Naive B cell (primary cell): ENCODE measurements around the gene DNM2. TPM values are rescaled to one million over a fixed set of nuclear protein-coding genes. Genes with fewer than 3 reads are reported as not detected.
"Not testable (repeated sequence)": the region's sequence is repeated elsewhere in the genome, so short reads cannot be mapped to it uniquely, and the experiment has no call there.

Source experiments
- ATAC-seq, 2 donors: fragments of 150-1000 bp; cut with Tn5 transposase; 2 replicates each; pipeline ENCODE4 v1.10.0; 2021; ENCODE audit warnings: low read depth in 2 of 2, mild to moderate bottlenecking in 2 of 2, moderate library complexity in 2 of 2
- DNase-seq: peaks from one replicate; pipeline ENCODE4 v3.0.0; 2022
- H3K27ac Mint-ChIP-seq, 6 donors: one replicate each; pipeline ENCODE4 v1.8.0; 2020 to 2022; ENCODE audit warnings: mild to moderate bottlenecking in 6 of 6, mixed read lengths in 6 of 6, moderate library complexity in 5 of 6, inconsistent platforms in 2 of 6
- H3K27me3 Mint-ChIP-seq, 3 donors: one replicate each; pipeline ENCODE4 v1.8.0; 2021 to 2022; ENCODE audit warnings: mixed read lengths in 3 of 3, mild to moderate bottlenecking in 1 of 3
- H3K36me3 Mint-ChIP-seq, 2 donors: one replicate each; pipeline ENCODE4 v1.8.0; 2020 to 2022; ENCODE audit warnings: mixed read lengths in 2 of 2, inconsistent platforms in 1 of 2, mild to moderate bottlenecking in 1 of 2
- H3K4me1 Mint-ChIP-seq, 3 donors: one replicate each; pipeline ENCODE4 v1.8.0; 2020 to 2022; ENCODE audit warnings: mixed read lengths in 3 of 3, inconsistent platforms in 1 of 3, mild to moderate bottlenecking in 1 of 3, moderate library complexity in 1 of 3
- H3K4me3 Mint-ChIP-seq, 8 donors: one replicate each; pipeline ENCODE4 v1.8.0; 2020 to 2022; ENCODE audit warnings: mild to moderate bottlenecking in 8 of 8, mixed read lengths in 8 of 8, moderate library complexity in 8 of 8, inconsistent platforms in 2 of 8
- H3K9me3 Mint-ChIP-seq, 7 donors: one replicate each; pipeline ENCODE4 v1.8.0; 2020 to 2022; ENCODE audit warnings: mixed read lengths in 7 of 7, mild to moderate bottlenecking in 5 of 7, inconsistent platforms in 2 of 7, moderate library complexity in 1 of 7
- polyA plus RNA-seq, 6 donors: library from polyadenylated mRNA; unstranded; fragments of 300-500 nt; fragmentation: Illumina TruSeq; gene quantifications; one replicate each; pipeline ENCODE4 v1.2.3, GENCODE V29; 2021; ENCODE audit warnings: low read depth in 6 of 6

Gene DNM2
- polyA plus RNA-seq, 6 donors from 2014 or later, result 53.6 to 111 (median 63.0) TPM

DNA sequence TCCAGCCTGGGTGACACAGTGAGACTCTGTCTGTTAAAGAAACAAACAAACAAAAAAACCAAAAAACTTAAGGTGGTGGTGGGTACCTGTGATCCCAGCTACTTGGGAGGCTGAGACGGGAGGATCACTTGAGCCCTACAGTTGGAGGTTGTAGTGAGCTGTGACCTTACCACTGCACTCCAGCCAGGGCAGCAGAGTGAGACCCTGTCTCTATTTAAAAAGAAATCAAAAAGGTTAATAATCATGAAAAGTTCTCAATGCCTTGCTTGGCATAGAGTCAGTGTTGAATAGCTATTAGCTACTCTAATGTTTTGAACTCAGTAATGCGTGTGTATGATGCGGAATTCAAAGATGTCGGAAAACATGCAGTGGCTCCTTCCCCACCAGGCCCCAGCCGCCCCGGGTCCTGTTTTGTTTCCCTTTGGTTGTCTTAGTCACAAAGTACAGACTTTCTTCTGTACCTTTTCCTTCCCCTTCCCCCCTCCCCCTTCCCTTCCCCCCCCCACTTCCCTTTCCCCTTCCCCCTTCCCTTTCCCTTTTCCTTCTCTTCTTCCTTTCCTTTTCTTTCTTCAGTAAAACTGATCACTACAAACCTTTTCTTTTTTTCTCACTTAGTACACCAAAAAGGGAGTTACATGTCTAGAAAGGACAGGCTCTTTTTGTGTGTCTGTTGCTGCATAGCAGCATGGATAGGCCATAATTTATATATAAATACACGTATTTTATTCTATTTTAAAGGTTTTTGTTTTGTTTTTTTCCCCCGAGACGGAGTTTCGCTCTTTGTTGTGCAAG, 35.2 kb downstream of the DNM2 start:
- no peaks in the 10 kb centered on the region for H3K9me3 Mint-ChIP-seq
- H3K4me1 Mint-ChIP-seq, result peaks cover 64 to 97% (median 92%) of the 10 kb centered on the region in 3 donors
- H3K27ac Mint-ChIP-seq, result peak overlapping the region; percentile 17 to 95 (median 80)
- DNase-seq (no peak), ATAC-seq (no peak)
- no peaks in the 10 kb centered on the region for H3K36me3 Mint-ChIP-seq
- no peaks in the 10 kb centered on the region for H3K27me3 Mint-ChIP-seq
- peak overlapping the region in 1 of 8 donors; percentile 55 for H3K4me3 Mint-ChIP-seq

GRCh38 chr19:10756371-10756770, 38.5 kb downstream of the DNM2 start:
- Mint-ChIP-seq H3K36me3 (peaks cover 4 to 5% of the 10 kb centered on the region in 2 donors), H3K27me3 (no peaks in the 10 kb centered on the region), H3K4me1 (peaks cover 61 to 92% (median 88%) of the 10 kb centered on the region in 3 donors), H3K4me3 (peak overlapping the region in 3 of 8 donors; percentile 8 to 49 (median 30)), H3K27ac (peak overlapping the region; percentile 68 to 97 (median 83)), H3K9me3 (no peaks in the 10 kb centered on the region)
- ATAC-seq (no peak), DNase-seq (no peak)

DNA sequence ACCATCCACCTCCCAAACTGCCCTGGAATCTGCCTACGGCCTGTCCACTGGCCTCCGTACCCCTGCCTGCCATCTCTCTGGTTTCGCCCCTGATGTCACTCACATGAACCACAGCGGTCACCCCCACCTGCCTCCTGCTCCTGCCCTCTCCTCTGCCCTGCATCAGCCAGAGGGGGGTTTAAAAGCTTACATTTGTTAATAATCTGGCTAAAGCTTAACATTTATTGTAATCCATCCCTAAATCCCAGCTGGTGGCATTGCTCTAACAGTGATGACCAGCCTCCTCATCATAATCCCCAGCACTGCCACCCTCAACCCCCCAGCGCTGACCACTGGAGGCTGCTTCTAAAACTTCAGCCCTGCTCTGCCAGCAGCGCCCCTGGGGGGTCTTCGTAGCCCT, 38.9 kb downstream of the DNM2 start:
- ATAC-seq (no peak), DNase-seq (no peak)
- Mint-ChIP-seq H3K27ac (peak overlapping the region; percentile 68 to 97 (median 94)), H3K9me3 (no peaks in the 10 kb centered on the region), H3K27me3 (no peaks in the 10 kb centered on the region), H3K36me3 (peaks cover 4 to 5% of the 10 kb centered on the region in 2 donors), H3K4me1 (peaks cover 61 to 92% (median 88%) of the 10 kb centered on the region in 3 donors), H3K4me3 (peak overlapping the region in 2 of 8 donors; percentile 8 to 49)

DNA sequence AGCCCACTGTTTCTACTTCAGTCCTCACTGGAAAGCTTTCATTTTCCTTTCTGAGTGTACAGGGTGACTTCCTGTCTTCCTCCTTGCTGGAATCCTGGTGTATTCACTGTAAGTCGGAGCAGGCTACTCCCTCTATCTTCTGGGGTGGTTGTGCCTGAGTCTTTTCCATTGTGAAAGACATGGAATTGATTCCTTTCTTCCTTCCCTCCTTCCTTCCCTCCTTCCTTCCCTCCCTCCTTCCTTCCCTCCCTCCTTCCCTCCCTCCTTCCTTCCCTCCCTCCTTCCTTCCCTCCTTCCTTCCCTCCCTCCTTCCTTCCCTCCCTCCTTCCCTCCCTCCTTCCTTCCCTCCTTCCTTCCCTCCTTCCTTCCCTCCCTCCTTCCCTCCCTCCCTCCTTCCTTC, 40.2 kb downstream of the DNM2 start:
- peak overlapping the region in 2 of 8 donors; percentile 57 to 66 for H3K4me3 Mint-ChIP-seq
- H3K9me3 Mint-ChIP-seq, DNase-seq, H3K36me3 Mint-ChIP-seq, H3K27me3 Mint-ChIP-seq, ATAC-seq: not testable (repeated sequence)
- peaks cover 66 to 92% (median 88%) of the 10 kb centered on the region in 3 donors for H3K4me1 Mint-ChIP-seq
- H3K27ac Mint-ChIP-seq, result peak overlapping the region in 4 of 6 donors; percentile 32 to 97 (median 76)

DNA sequence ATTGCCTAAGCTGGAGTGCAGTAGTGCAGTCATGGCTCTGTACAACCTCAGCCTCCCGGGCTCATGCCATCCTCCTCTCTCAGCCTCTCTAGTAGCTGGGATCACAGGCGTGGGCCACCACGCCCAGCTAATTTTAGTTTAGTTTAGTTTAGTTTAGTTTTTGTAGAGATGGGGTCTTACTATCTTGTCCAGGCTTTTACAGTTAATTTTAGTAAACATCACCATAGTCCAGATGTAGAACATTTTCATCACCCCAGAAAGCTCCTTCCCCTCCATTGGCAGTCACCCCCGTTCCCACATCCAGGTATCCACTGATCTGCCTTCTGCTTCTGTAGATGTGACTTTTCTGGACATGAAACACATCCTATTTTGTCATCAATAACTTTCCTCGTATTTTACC, 41.1 kb downstream of the DNM2 start:
- Mint-ChIP-seq H3K27ac (peak overlapping the region; percentile 97 to 100 (median 98)), H3K4me1 (peaks cover 69 to 93% (median 89%) of the 10 kb centered on the region in 3 donors), H3K36me3 (peaks cover 4 to 5% of the 10 kb centered on the region in 2 donors), H3K4me3 (peak overlapping the region; percentile 77 to 92 (median 87)), H3K27me3 (no peaks in the 10 kb centered on the region), H3K9me3 (no peaks in the 10 kb centered on the region)
- ATAC-seq (no peak), DNase-seq (no peak)

GRCh38 chr19:10760273-10760944, 42.5 kb downstream of the DNM2 start:
- peak overlapping the region; percentile 77 to 92 (median 90) for H3K4me3 Mint-ChIP-seq
- DNase-seq, result peak; percentile 61
- H3K36me3 Mint-ChIP-seq, result peaks cover 4 to 5% of the 10 kb centered on the region in 2 donors
- peak; percentile 35 to 57 for ATAC-seq
- H3K4me1 Mint-ChIP-seq, result peaks cover 69 to 93% (median 89%) of the 10 kb centered on the region in 3 donors
- no peaks in the 10 kb centered on the region for H3K27me3 Mint-ChIP-seq
- H3K27ac Mint-ChIP-seq, result peak overlapping the region; percentile 97 to 100 (median 98)
- no peaks in the 10 kb centered on the region for H3K9me3 Mint-ChIP-seq

DNA sequence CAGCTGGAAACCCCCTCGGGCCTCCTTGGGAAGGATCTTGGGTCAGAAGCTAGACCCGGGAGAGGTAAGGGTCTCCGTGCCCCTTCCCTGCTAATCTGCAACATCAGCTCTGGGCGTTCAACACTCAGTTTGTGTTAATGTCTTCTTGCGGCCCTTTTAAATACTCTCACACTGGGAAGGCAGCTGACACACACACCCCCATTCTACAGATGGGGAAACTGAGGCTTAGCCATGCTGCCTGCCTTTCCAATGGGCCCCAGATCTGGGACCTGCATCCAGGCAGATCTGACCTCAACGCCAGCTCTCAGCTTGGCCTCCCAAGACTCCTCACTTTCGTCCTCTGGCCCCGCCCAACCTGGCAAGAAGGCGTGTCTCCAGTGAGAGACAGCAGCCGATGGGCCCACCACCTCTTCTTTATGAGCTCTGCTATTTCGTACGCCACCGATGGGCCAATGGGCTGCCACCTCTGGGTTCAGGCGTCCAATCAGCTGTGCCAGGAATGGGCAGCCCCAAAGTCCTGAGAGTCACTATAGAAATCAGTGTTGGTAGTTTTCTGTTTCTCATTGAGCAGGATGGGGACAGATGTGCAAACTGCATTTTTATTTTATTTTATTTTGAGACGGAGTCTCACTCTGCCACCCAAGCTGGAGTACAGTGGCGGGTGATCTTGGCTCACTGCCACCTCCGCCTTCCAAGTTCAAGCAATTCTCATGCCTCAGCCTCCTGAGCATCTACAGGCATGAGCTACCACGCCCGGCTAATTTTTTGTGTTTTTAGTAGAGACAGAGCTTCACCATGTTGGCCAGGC, 43.8 kb downstream of the DNM2 start:
- H3K27ac Mint-ChIP-seq, result peak overlapping the region; percentile 88 to 97 (median 93)
- no peaks in the 10 kb centered on the region for H3K27me3 Mint-ChIP-seq
- peaks cover 4 to 5% of the 10 kb centered on the region in 2 donors for H3K36me3 Mint-ChIP-seq
- H3K4me1 Mint-ChIP-seq, result peaks cover 61 to 86% (median 85%) of the 10 kb centered on the region in 3 donors
- H3K9me3 Mint-ChIP-seq, result no peaks in the 10 kb centered on the region
- H3K4me3 Mint-ChIP-seq, result peak overlapping the region; percentile 12 to 78 (median 52)
- ATAC-seq (no peak), DNase-seq (no peak)

- no peaks in the 10 kb centered on the region for H3K27me3 Mint-ChIP-seq
- H3K4me1 Mint-ChIP-seq, result peaks cover 56 to 83% (median 75%) of the 10 kb centered on the region in 3 donors
- H3K36me3 Mint-ChIP-seq, result peaks cover 4 to 5% of the 10 kb centered on the region in 2 donors
- no peaks in the 10 kb centered on the region for H3K9me3 Mint-ChIP-seq
- DNase-seq (no peak), ATAC-seq (no peak)
- H3K27ac Mint-ChIP-seq, result peak overlapping the region in 5 of 6 donors; percentile 44 to 97 (median 94)
- H3K4me3 Mint-ChIP-seq, result peak overlapping the region in 7 of 8 donors; percentile 17 to 82 (median 63)
Observed at GRCh38 chr19:10762656-10763055, 44.8 kb downstream of the DNM2 start.

DNA sequence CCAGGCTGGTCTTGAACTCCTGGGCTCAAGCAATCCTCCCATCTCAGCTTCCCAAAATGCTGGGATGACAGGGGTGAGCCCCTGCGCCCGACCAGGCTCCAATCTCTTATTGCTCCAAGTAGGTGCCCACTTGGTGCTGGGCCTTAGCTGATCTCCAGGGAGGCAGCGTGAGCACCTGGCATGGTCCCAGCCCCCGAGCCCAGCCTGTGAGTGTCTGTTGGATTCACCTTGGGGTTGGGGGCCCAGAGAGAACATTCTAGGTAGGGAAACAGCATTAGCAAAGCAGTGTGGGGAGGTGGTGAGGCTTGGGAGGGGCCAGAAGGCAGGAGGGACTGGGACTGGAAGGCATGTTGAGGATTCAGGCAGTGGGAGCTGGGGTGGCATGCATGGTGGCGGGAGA, 45.5 kb downstream of the DNM2 start:
- H3K9me3 Mint-ChIP-seq, result no peaks in the 10 kb centered on the region
- DNase-seq, result no peak

DNA sequence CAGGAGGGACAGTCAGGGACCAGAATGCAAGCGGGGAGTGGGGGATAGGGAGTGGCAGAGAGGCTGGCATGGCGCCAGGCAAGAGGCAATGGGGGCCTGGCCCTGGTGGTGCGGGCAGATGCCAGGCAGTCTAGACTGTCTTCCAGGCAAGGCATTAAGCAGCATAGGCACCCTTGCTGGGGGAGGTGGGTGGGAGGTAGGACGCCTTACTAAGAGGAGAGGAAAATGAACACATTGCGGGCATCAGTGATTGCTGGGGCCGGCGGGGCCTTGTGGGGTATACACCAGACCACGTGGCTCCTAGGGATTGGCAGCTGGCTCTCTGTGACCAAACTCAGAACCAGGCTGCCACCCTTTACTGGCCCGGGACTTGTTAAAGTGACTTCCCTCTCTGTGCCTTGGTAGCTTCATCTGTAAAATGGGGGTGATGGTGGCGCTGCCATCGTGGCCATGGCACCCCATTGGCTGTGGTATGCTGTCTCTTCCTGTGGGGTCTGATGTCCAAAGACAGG, 46.0 kb downstream of the DNM2 start:
- Mint-ChIP-seq H3K4me1 (peaks cover 59 to 87% (median 75%) of the 10 kb centered on the region in 3 donors), H3K27me3 (no peaks in the 10 kb centered on the region), H3K9me3 (no peaks in the 10 kb centered on the region), H3K27ac (peak overlapping the region in 5 of 6 donors; percentile 93 to 97 (median 95)), H3K36me3 (peaks cover 3 to 4% of the 10 kb centered on the region in 2 donors), H3K4me3 (peak overlapping the region in 5 of 8 donors; percentile 47 to 81 (median 68))
- DNase-seq (no peak), ATAC-seq (no peak)

More for the DNA sequence above, 45.5 kb downstream of the DNM2 start:
- Mint-ChIP-seq H3K27me3 (no peaks in the 10 kb centered on the region), H3K4me3 (peak overlapping the region in 6 of 8 donors; percentile 55 to 81 (median 66)), H3K4me1 (peaks cover 57 to 87% (median 74%) of the 10 kb centered on the region in 3 donors), H3K36me3 (peaks cover 4 to 5% of the 10 kb centered on the region in 2 donors), H3K27ac (peak overlapping the region in 5 of 6 donors; percentile 93 to 97 (median 95))
- no peak for ATAC-seq

GRCh38 chr19:10764340-10764894, 46.5 kb downstream of the DNM2 start:
- no peaks in the 10 kb centered on the region for H3K27me3 Mint-ChIP-seq

GRCh38 chr19:10766049-10766623, 48.3 kb downstream of the DNM2 start:
- H3K27me3 Mint-ChIP-seq, result no peaks in the 10 kb centered on the region
- DNase-seq (no peak), ATAC-seq (no peak)
- H3K4me3 Mint-ChIP-seq, result no peak overlapping the region
- H3K36me3 Mint-ChIP-seq, result peaks cover 7 to 8% of the 10 kb centered on the region in 2 donors
- H3K4me1 Mint-ChIP-seq, result peaks cover 58 to 84% (median 70%) of the 10 kb centered on the region in 3 donors
- H3K27ac Mint-ChIP-seq, result peak overlapping the region in 4 of 6 donors; percentile 10 to 79 (median 40)
- H3K9me3 Mint-ChIP-seq, result peaks cover 0 to under 1% (median 0%) of the 10 kb centered on the region in 7 donors

More at GRCh38 chr19:10764340-10764894, 46.5 kb downstream of the DNM2 start:
- Mint-ChIP-seq H3K4me1 (peaks cover 59 to 87% (median 75%) of the 10 kb centered on the region in 3 donors), H3K4me3 (peak overlapping the region in 5 of 8 donors; percentile 23 to 67 (median 56)), H3K36me3 (no peaks in the 10 kb centered on the region), H3K9me3 (no peaks in the 10 kb centered on the region), H3K27ac (peak overlapping the region in 5 of 6 donors; percentile 20 to 97 (median 77))
- no peak for ATAC-seq
- no peak for DNase-seq
